H1 (cell line): Measurements from ENCODE around the gene LRRC3B.

Experiments used
- CTCF ChIP-seq, 3 experiments: IDR thresholded peaks; 1 replicate in 2 of 3; 2 replicates in 1 of 3; pipeline versions ENCODE4 v1.5.1 to v1.6.1; 2011; ENCODE audit warnings: low read length in 3 of 3, mild to moderate bottlenecking in 3 of 3, inconsistent platforms in 2 of 3, low read depth in 1 of 3, moderate library complexity in 1 of 3; ENCODE audit not compliant: insufficient read depth in 1 of 3; ENCODE audit errors: control extremely low read depth in 1 of 3
- RFX5 ChIP-seq: IDR thresholded peaks from 2 replicates; pipeline ENCODE4 v1.6.1; 2011; ENCODE audit warnings: low read depth, low read length, improper control_type of control experiment, borderline replicate concordance

- TF ChIP-seq CTCF (IDR thresholded peaks at IDR 0.05; ENCODE audit: control extremely low read depth in 1 of 3, insufficient read depth in 1 of 3, low read depth in 1 of 3, low read length in 3 of 3) = no peak
- no peak for TF ChIP-seq RFX5
Measured at GRCh38 chr3:26653811-26654425, 31.3 kb downstream of the LRRC3B start.
